Upper lobe of right lung (tissue), 1 donor: ENCODE measurements around the gene EDRF1. TPM values are rescaled to one million over a fixed set of nuclear protein-coding genes. Genes with fewer than 3 reads are reported as not detected.

Experiments
- ATAC-seq: fragments of 200-7000 bp; cut with Tn5 transposase; one replicate; pipeline ENCODE4 v1.9.1; 2020; ENCODE audit warnings: mild to moderate bottlenecking, moderate library complexity
- DNase-seq: peaks from one replicate; pipeline ENCODE4 v3.0.0-alpha.2; 2020
- H3K27ac ChIP-seq: fragments of 200-600 bp; one replicate; pipeline ENCODE4 v1.8.0; 2022
- H3K27me3 ChIP-seq: fragments of 200-600 bp; one replicate; pipeline ENCODE4 v1.8.0; 2022; ENCODE audit warnings: mild to moderate bottlenecking
- H3K36me3 ChIP-seq: fragments of 200-600 bp; one replicate; pipeline ENCODE4 v1.8.0; 2022
- H3K4me1 ChIP-seq: fragments of 200-600 bp; one replicate; pipeline ENCODE4 v1.8.0; 2022
- H3K4me3 ChIP-seq: fragments of 200-600 bp; one replicate; pipeline ENCODE4 v1.8.0; 2022; ENCODE audit warnings: mild to moderate bottlenecking
- H3K9me3 ChIP-seq: fragments of 200-600 bp; one replicate; pipeline ENCODE4 v1.8.0; 2022
- intact Hi-C: fragments of 100-400 bp; cut with DNase I; formaldehyde crosslinking; loops from one replicate; pipeline ENCODE4 v1.11.0; 2022
- total RNA-seq: library from RNA; stranded (reverse); fragmentation: NEBNext Ultra II Directional; extraction: Animal tissue kit (Norgen Biotek cat#: 25700); gene quantifications from one replicate; pipeline ENCODE4 v1.2.1, GENCODE V29; 2021
- TF ChIP-seq, protein P1 (sequence below): fragments of 200-600 bp; IDR thresholded peaks from one replicate; pipeline ENCODE4 v1.8.0; 2022; ENCODE audit warnings: antibody characterized with exemption
- donor health status: DM: no; HTN: yes; CAD: no; lungs with severe emphysema.

EDRF1 gene
- total RNA-seq, 1 donor from 2014 or later, result 20.8 TPM

DNA sequence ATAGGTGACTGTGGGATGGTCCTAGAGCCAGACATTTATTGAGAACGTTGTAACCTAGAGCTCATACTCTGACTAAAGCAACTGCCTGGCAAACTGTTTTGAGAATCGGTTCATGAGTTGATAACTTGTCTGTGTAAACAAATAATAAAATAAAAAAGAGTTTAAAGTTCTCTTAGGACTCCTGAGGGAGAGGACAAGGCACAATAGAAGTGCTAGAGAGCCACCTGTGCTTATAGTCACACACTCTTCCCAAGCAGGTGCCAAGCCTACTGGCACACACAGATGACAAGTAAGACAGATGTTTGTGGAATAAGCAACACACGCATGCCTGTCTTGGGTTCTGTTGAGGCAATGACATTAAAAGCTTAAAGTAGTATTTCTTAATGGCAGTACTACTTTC is 7.9 kb downstream of the EDRF1 start:
- Histone ChIP-seq H3K4me3 (no peak overlapping the region), H3K27ac (no peak overlapping the region), H3K4me1 (no peaks in the 10 kb centered on the region), H3K36me3 (peaks cover 100% of the 10 kb centered on the region), H3K9me3 (no peaks in the 10 kb centered on the region), H3K27me3 (no peaks in the 10 kb centered on the region)
- intact Hi-C loops, result no loop called here
- DNase-seq, result no peak
- TF ChIP-seq, protein P1, sequence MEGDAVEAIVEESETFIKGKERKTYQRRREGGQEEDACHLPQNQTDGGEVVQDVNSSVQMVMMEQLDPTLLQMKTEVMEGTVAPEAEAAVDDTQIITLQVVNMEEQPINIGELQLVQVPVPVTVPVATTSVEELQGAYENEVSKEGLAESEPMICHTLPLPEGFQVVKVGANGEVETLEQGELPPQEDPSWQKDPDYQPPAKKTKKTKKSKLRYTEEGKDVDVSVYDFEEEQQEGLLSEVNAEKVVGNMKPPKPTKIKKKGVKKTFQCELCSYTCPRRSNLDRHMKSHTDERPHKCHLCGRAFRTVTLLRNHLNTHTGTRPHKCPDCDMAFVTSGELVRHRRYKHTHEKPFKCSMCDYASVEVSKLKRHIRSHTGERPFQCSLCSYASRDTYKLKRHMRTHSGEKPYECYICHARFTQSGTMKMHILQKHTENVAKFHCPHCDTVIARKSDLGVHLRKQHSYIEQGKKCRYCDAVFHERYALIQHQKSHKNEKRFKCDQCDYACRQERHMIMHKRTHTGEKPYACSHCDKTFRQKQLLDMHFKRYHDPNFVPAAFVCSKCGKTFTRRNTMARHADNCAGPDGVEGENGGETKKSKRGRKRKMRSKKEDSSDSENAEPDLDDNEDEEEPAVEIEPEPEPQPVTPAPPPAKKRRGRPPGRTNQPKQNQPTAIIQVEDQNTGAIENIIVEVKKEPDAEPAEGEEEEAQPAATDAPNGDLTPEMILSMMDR, result no peak
- no peak for ATAC-seq

GRCh38 chr10:125734148-125734547 is 14.6 kb downstream of the EDRF1 start:
- TF ChIP-seq, protein P1, result no peak
- no peak overlapping the region for H3K27ac ChIP-seq
- H3K27me3 ChIP-seq, result no peaks in the 10 kb centered on the region
- no peaks in the 10 kb centered on the region for H3K4me1 ChIP-seq
- intact Hi-C loops, result no loop called here
- no peak for DNase-seq
- H3K4me3 ChIP-seq, result no peak overlapping the region
- H3K9me3 ChIP-seq, result no peaks in the 10 kb centered on the region
- no peak for ATAC-seq
- H3K36me3 ChIP-seq, result peaks cover 100% of the 10 kb centered on the region

GRCh38 chr10:125734823-125735222 is 15.3 kb downstream of the EDRF1 start:
- intact Hi-C loops, result no loop called here
- H3K27ac ChIP-seq, result no peak overlapping the region
- H3K27me3 ChIP-seq, result no peaks in the 10 kb centered on the region
- H3K36me3 ChIP-seq, result peaks cover 100% of the 10 kb centered on the region
- no peaks in the 10 kb centered on the region for H3K9me3 ChIP-seq
- TF ChIP-seq, protein P1, result no peak
- H3K4me1 ChIP-seq, result no peaks in the 10 kb centered on the region
- DNase-seq (no peak), ATAC-seq (no peak)
- no peak overlapping the region for H3K4me3 ChIP-seq

- ATAC-seq (no peak), DNase-seq (no peak)
- Histone ChIP-seq H3K4me3 (no peak overlapping the region), H3K36me3 (peaks cover 100% of the 10 kb centered on the region), H3K27me3 (no peaks in the 10 kb centered on the region), H3K9me3 (no peaks in the 10 kb centered on the region), H3K27ac (no peak overlapping the region), H3K4me1 (no peaks in the 10 kb centered on the region)
- intact Hi-C loops, result no loop called here
- TF ChIP-seq, protein P1, result no peak
These were observed 18.7 kb downstream of the EDRF1 start for GRCh38 chr10:125738206-125738605.

GRCh38 chr10:125739994-125740679 is 20.6 kb downstream of the EDRF1 start:
- no peak for DNase-seq
- no peaks in the 10 kb centered on the region for H3K4me1 ChIP-seq
- TF ChIP-seq, protein P1, result no peak
- intact Hi-C loops, result no loop called here
- H3K27ac ChIP-seq, result no peak overlapping the region
- ATAC-seq, result no peak
- no peak overlapping the region for H3K4me3 ChIP-seq
- no peaks in the 10 kb centered on the region for H3K27me3 ChIP-seq
- H3K36me3 ChIP-seq, result peaks cover 100% of the 10 kb centered on the region
- no peaks in the 10 kb centered on the region for H3K9me3 ChIP-seq

GRCh38 chr10:125742465-125742864 is 23.0 kb downstream of the EDRF1 start:
- TF ChIP-seq, protein P1, result no peak
- H3K4me1 ChIP-seq, result no peaks in the 10 kb centered on the region
- no peak overlapping the region for H3K4me3 ChIP-seq
- ATAC-seq (no peak), DNase-seq (no peak)
- no peaks in the 10 kb centered on the region for H3K27me3 ChIP-seq
- H3K27ac ChIP-seq, result no peak overlapping the region
- H3K9me3 ChIP-seq, result no peaks in the 10 kb centered on the region
- intact Hi-C loops, result no loop called here
- H3K36me3 ChIP-seq, result peaks cover 100% of the 10 kb centered on the region
